ENCODE data around the gene EIF4A3. TPM values are rescaled to one million over a fixed set of nuclear protein-coding genes. Genes with fewer than 3 reads are reported as not detected.

EIF4A3 gene
- polyA plus RNA-seq, 2 of the 4 experiments (the other 2 are of a cell fraction) = 181 to 189 TPM

GRCh38 chr17:80182118-80182844 is 35.4 kb upstream of the EIF4A3 start:
- POLR2A ChIA-PET = no interaction called here
- H3K27ac ChIP-seq = no peak overlapping the region
- ATAC-seq (no peak), DNase-seq (ENCODE audit: low read depth in 1 of 2, low spot score in 1 of 2) (no peak), FAIRE-seq (no peak)
- no peak for TF ChIP-seq MAZ (IDR thresholded peaks at IDR 0.05; ENCODE audit: borderline replicate concordance, low read depth, low read length)
- no peak for TF ChIP-seq SREBF2 (IDR thresholded peaks at IDR 0.05)
- TF ChIP-seq HOXA7 (CRISPR knock-in tag; IDR thresholded peaks at IDR 0.05) = no peak
- TF ChIP-seq, protein P1, sequence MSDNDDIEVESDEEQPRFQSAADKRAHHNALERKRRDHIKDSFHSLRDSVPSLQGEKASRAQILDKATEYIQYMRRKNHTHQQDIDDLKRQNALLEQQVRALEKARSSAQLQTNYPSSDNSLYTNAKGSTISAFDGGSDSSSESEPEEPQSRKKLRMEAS (IDR thresholded peaks at IDR 0.05) = no peak
- TF ChIP-seq FOSB (CRISPR knock-in tag; IDR thresholded peaks at IDR 0.05) = no peak
- TF ChIP-seq CEBPB (IDR thresholded peaks at IDR 0.05) = no peak
- TF ChIP-seq FOXS1 (CRISPR knock-in tag; IDR thresholded peaks at IDR 0.05) = no peak
- no peak for TF ChIP-seq CBX8 (IDR thresholded peaks at IDR 0.05)
- TF ChIP-seq HOXB5 (CRISPR knock-in tag; IDR thresholded peaks at IDR 0.05) = no peak
- TF ChIP-seq, protein P2, sequence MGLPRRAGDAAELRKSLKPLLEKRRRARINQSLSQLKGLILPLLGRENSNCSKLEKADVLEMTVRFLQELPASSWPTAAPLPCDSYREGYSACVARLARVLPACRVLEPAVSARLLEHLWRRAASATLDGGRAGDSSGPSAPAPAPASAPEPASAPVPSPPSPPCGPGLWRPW (IDR thresholded peaks at IDR 0.05) = no peak
- TF ChIP-seq CHD4 (IDR thresholded peaks at IDR 0.05; ENCODE audit: borderline replicate concordance) = no peak
- no peak for TF ChIP-seq NR3C1 (IDR thresholded peaks at IDR 0.05)
- no peak for TF ChIP-seq HEYL (CRISPR knock-in tag; IDR thresholded peaks at IDR 0.05)
- TF ChIP-seq REST (IDR thresholded peaks at IDR 0.05) = no peak
- no peak for TF ChIP-seq CHD2 (IDR thresholded peaks at IDR 0.05; ENCODE audit: low read length, partially characterized antibody)
- no peak for TF ChIP-seq MYC (IDR thresholded peaks at IDR 0.05; ENCODE audit: borderline replicate concordance, low read length)
- no peak for TF ChIP-seq POLR2A (IDR thresholded peaks at IDR 0.05; ENCODE audit: low read length)
- WGBS (ENCODE audit: missing lambda C conversion rate) = 82% methylated on average over 30 of the region's 30 CpGs
- H3K9me3 ChIP-seq = no peaks in the 10 kb centered on the region
- no peak overlapping the region for H3K4me2 ChIP-seq
- H3K4me1 ChIP-seq = peaks cover 6% of the 10 kb centered on the region
- CTCF ChIA-PET = interaction anchor here (1.0 to 7.9 kb wide), 6 partner anchors 9 to 176 kb away, joined by 3 to 60 read pairs (median 6); no protein-coding TSS in a partner anchor
- no peak overlapping the region for H3K4me3 ChIP-seq

DNA sequence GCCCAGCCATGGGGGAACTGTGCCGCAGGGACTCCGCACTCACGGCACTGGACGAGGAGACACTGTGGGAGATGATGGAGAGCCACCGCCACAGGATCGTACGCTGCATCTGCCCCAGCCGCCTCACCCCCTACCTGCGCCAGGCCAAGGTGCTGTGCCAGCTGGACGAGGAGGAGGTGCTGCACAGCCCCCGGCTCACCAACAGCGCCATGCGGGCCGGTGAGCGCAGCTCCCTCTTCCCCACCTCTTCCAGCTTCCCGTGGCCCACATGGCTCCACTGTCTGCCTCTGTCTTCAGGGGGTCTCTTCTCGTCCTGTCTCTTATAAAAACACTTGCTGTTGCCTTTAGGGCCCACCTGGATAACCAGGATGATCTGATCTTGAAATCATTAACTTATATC is 34.5 kb upstream of the EIF4A3 start:
- 83% methylated on average over 17 of the region's 17 CpGs for WGBS (ENCODE audit: missing lambda C conversion rate)
- DNase-seq (ENCODE audit: low read depth in 1 of 2, low spot score in 1 of 2) (no peak), ATAC-seq (no peak), FAIRE-seq (no peak)
- H3K4me1 ChIP-seq = no peaks in the 10 kb centered on the region
- ChIA-PET CTCF (interaction anchor here (2.1 to 7.9 kb wide), 3 partner anchors 15 to 176 kb away, joined by 7 to 60 read pairs (median 8); no protein-coding TSS in a partner anchor), POLR2A (no interaction called here)
- no peak overlapping the region for H3K27ac ChIP-seq
- H3K9me3 ChIP-seq = no peaks in the 10 kb centered on the region
- TF ChIP-seq NPAS2 (CRISPR knock-in tag; IDR thresholded peaks at IDR 0.05; ENCODE audit: borderline replicate concordance) (no peak), HOXA7 (CRISPR knock-in tag; IDR thresholded peaks at IDR 0.05) (no peak), CEBPB (IDR thresholded peaks at IDR 0.05) (no peak), RARB (CRISPR knock-in tag; IDR thresholded peaks at IDR 0.05) (no peak), EP300 (IDR thresholded peaks at IDR 0.05) (no peak), SMC3 (IDR thresholded peaks at IDR 0.05) (no peak), EHF (CRISPR knock-in tag; IDR thresholded peaks at IDR 0.05) (no peak), FOXS1 (CRISPR knock-in tag; IDR thresholded peaks at IDR 0.05) (no peak), CBX2 (IDR thresholded peaks at IDR 0.05; ENCODE audit: borderline replicate concordance, low read depth) (no peak), CBX8 (IDR thresholded peaks at IDR 0.05) (no peak), ESRRA (IDR thresholded peaks at IDR 0.05; ENCODE audit: borderline replicate concordance, low read length) (no peak), KDM1A (IDR thresholded peaks at IDR 0.05; ENCODE audit: low read depth) (no peak), GATA3 (IDR thresholded peaks at IDR 0.05; ENCODE audit: borderline replicate concordance) (no peak), MAFK (IDR thresholded peaks at IDR 0.05; ENCODE audit: partially characterized antibody) (no peak), POLR2AphosphoS2 (conservative IDR thresholded peaks at IDR 0.05; ENCODE audit: low read length) (no peak), RNF2 (IDR thresholded peaks at IDR 0.05; ENCODE audit: borderline replicate concordance, low read depth) (no peak), HOXB5 (CRISPR knock-in tag; IDR thresholded peaks at IDR 0.05) (no peak), TP53 (CRISPR knock-in tag; IDR thresholded peaks at IDR 0.05) (no peak)
- TF ChIP-seq, protein P3, sequence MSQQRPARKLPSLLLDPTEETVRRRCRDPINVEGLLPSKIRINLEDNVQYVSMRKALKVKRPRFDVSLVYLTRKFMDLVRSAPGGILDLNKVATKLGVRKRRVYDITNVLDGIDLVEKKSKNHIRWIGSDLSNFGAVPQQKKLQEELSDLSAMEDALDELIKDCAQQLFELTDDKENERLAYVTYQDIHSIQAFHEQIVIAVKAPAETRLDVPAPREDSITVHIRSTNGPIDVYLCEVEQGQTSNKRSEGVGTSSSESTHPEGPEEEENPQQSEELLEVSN (IDR thresholded peaks at IDR 0.05; ENCODE audit: borderline replicate concordance, low read depth) = no peak
- TF ChIP-seq, protein P1 (IDR thresholded peaks at IDR 0.05) = no peak
- H3K4me3 ChIP-seq = no peak overlapping the region
- no peak overlapping the region for H3K4me2 ChIP-seq
